ENCODE data around the gene FIBP. TPM values are rescaled to one million over a fixed set of nuclear protein-coding genes. Genes with fewer than 3 reads are reported as not detected.

FIBP gene
- total RNA-seq, 1 donor, result 144 TPM

GRCh38 chr11:65870706-65871681, 17.3 kb downstream of the FIBP start:
- H3K4me3 ChIP-seq (ENCODE audit: low read depth, low read length), result peak overlapping the region; percentile 72

GRCh38 chr11:65870307-65870658, 18.0 kb downstream of the FIBP start:
- no peak for DNase-seq (ENCODE audit: low read depth)
- H3K4me3 ChIP-seq (ENCODE audit: low read depth, low read length), result no peak overlapping the region
- TF ChIP-seq CTCF (IDR thresholded peaks at IDR 0.05; ENCODE audit: insufficient read depth, low read depth, low read length), result no peak

More at GRCh38 chr11:65870706-65871681, 17.3 kb downstream of the FIBP start:
- TF ChIP-seq CTCF (IDR thresholded peaks at IDR 0.05; ENCODE audit: insufficient read depth, low read depth, low read length), result no peak
- DNase-seq (ENCODE audit: low read depth), result no peak

GRCh38 chr11:65869643-65870306, 18.5 kb downstream of the FIBP start:
- no peak overlapping the region for H3K4me3 ChIP-seq (ENCODE audit: low read depth, low read length)
- no peak for TF ChIP-seq CTCF (IDR thresholded peaks at IDR 0.05; ENCODE audit: insufficient read depth, low read depth, low read length)
- no peak for DNase-seq (ENCODE audit: low read depth)

GRCh38 chr11:65868907-65869306, 19.4 kb downstream of the FIBP start:
- no peak for DNase-seq (ENCODE audit: low read depth)
- H3K4me3 ChIP-seq (ENCODE audit: low read depth, low read length), result no peak overlapping the region
- TF ChIP-seq CTCF (IDR thresholded peaks at IDR 0.05; ENCODE audit: insufficient read depth, low read depth, low read length), result no peak

- DNase-seq (ENCODE audit: low read depth), result no peak
- no peak for TF ChIP-seq CTCF (IDR thresholded peaks at IDR 0.05; ENCODE audit: insufficient read depth, low read depth, low read length)
- no peak overlapping the region for H3K4me3 ChIP-seq (ENCODE audit: low read depth, low read length)
Observed at GRCh38 chr11:65868076-65868667, 20.1 kb downstream of the FIBP start.

GRCh38 chr11:65867284-65868071, 20.8 kb downstream of the FIBP start:
- no peak overlapping the region for H3K4me3 ChIP-seq (ENCODE audit: low read depth, low read length)
- no peak for DNase-seq (ENCODE audit: low read depth)
- TF ChIP-seq CTCF (IDR thresholded peaks at IDR 0.05; ENCODE audit: insufficient read depth, low read depth, low read length), result no peak

Data from fibroblast of villous mesenchyme (primary cell).